A673 (cell line): ENCODE results near the gene KRTAP13-3. TPM values are rescaled to one million over a fixed set of nuclear protein-coding genes. Genes with fewer than 3 reads are reported as not detected.

Experiments used
- BruUV-seq: library from RNA; stranded (reverse); fragments of 400-500 nt; replicated peaks from 2 replicates; lab custom pipeline; 2021; lab: Mats Ljungman, UMichigan
- CTCF ChIA-PET: fragments of 300-600 bp; sonication (Branson Sonifier 250); formaldehyde crosslinking; loops from one replicate; lab custom pipeline; 2022; ENCODE audit warnings: antibody characterized with exemption; lab: Charles Lee
- POLR2A ChIA-PET: fragments of 300-600 bp; sonication (Branson Sonifier 250); formaldehyde crosslinking; loops from one replicate; lab custom pipeline; 2022; ENCODE audit warnings: antibody characterized with exemption; ENCODE audit not compliant: low non-redundant PET; lab: Charles Lee
- DNase-seq: peaks from one replicate; pipeline ENCODE4 v3.0.0-alpha.2; 2015; ENCODE audit warnings: low spot score
- H3K27ac ChIP-seq: fragments of 200-600 bp; sonication (generic); 2 replicates; pipeline ENCODE4 v1.5.1; 2016; ENCODE audit warnings: mixed run types, low read depth, mild to moderate bottlenecking, mixed read lengths, antibody characterized with exemption, low read length; ENCODE audit not compliant: poor library complexity, severe bottlenecking
- H3K27me3 ChIP-seq: fragments of 200-600 bp; sonication (generic); replicated peaks from 2 replicates; pipeline ENCODE4 v1.6.1; 2017; ENCODE audit warnings: mixed run types, low read depth, mild to moderate bottlenecking, mixed read lengths, antibody characterized with exemption, low read length; ENCODE audit not compliant: insufficient read depth, poor library complexity
- H3K36me3 ChIP-seq: fragments of 200-600 bp; sonication (generic); 2 replicates; pipeline ENCODE4 v1.6.1; 2016; ENCODE audit warnings: mixed run types, mild to moderate bottlenecking, mixed read lengths, antibody characterized with exemption, low read length; ENCODE audit not compliant: insufficient read depth, poor library complexity, severe bottlenecking
- H3K4me1 ChIP-seq: fragments of 200-600 bp; sonication (generic); 2 replicates; pipeline ENCODE4 v1.6.1; 2017; ENCODE audit warnings: mixed run types, mild to moderate bottlenecking, mixed read lengths, antibody characterized with exemption, low read length; ENCODE audit not compliant: insufficient read depth, poor library complexity, severe bottlenecking
- H3K4me3 ChIP-seq: fragments of 200-600 bp; sonication (generic); 2 replicates; pipeline ENCODE4 v1.5.1; 2016; ENCODE audit warnings: low read depth, mixed run types, mild to moderate bottlenecking, mixed read lengths, low read length; ENCODE audit not compliant: poor library complexity, severe bottlenecking
- H3K9me3 ChIP-seq: fragments of 200-600 bp; sonication (generic); 2 replicates; pipeline ENCODE4 v1.6.1; 2016; ENCODE audit warnings: mixed run types, low read depth, mild to moderate bottlenecking, mixed read lengths, antibody characterized with exemption, low read length; ENCODE audit not compliant: poor library complexity, severe bottlenecking
- CTCF ChIP-seq: fragments of 300-800, 200-600 bp; sonication (generic); conservative IDR thresholded peaks from 2 replicates; pipeline ENCODE4 v1.5.1; 2017; ENCODE audit warnings: low read depth, mild to moderate bottlenecking, antibody characterized with exemption, low read length, moderate library complexity, mixed read lengths
- EZH2 ChIP-seq: fragments of 200-600 bp; sonication (generic); IDR thresholded peaks from 2 replicates; pipeline ENCODE4 v1.6.1; 2017; ENCODE audit warnings: borderline replicate concordance, low read depth, mild to moderate bottlenecking, mixed read lengths, antibody characterized with exemption, low read length; ENCODE audit not compliant: poor library complexity, severe bottlenecking
- intact Hi-C: fragments of 100-400 bp; cut with micrococcal nuclease; formaldehyde crosslinking; loops from one replicate; pipeline ENCODE4 v1.10.0; 2022; ENCODE audit not compliant: unreplicated experiment
- total RNA-seq: library from RNA; stranded (reverse); gene quantifications from 2 replicates; pipeline ENCODE4 v1.2.3, GENCODE V29; 2021

The KRTAP13-3 gene
- total RNA-seq, 1 experiment from 2014 or later, result not detected

DNA sequence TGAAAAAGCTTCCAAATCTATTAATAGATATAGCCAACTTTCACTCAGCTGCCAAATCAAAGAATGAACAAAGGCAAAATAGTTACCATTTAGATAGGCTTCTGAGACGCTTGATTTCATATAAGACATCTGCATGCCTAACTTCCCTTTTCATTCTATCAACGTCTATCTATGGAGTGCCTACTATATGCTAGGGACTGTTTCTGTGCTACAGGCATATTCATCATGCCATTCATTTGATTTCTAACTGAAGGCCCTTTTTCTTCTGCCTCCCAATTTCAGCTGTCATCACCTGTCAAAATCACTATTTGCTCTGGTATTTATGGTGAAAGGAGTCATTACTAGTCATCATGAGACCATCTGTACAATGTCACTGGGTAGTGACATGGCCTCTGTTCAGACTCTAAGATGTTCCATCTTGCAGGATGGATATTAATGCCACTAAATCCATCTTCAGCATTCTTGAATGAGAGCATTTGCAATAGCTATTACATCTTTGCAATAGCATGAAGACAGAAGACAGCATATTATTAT lies 34.2 kb downstream of the KRTAP13-3 start:
- no peak for TF ChIP-seq CTCF
- TF ChIP-seq EZH2, result no peak
- Histone ChIP-seq H3K27me3 (no peaks in the 10 kb centered on the region), H3K9me3 (no peaks in the 10 kb centered on the region), H3K4me1 (no peaks in the 10 kb centered on the region), H3K36me3 (no peaks in the 10 kb centered on the region), H3K27ac (no peak overlapping the region), H3K4me3 (no peak overlapping the region)
- POLR2A ChIA-PET, result no interaction called here
- CTCF ChIA-PET, result no interaction called here
- DNase-seq, result no peak
- intact Hi-C loops, result no loop called here
- BruUV-seq, result no TSS peak

DNA sequence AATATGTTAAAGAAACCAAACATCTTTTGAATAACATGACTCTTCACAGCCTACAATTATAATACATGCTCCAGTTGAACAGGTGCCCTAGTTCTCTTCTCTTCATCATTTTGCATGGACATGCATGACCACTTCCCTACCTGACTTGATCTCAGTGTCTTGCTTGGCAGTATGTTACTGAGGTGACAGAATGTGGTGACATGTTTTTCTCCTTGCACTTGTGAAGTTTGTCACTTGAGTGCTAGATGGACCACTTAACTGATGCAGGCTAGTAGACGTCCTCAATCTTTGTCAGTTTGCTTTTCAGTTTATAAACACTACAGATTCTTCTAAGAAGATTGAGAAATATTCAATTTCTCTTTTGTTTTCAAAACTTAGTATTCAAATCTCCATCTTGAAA lies 43.5 kb downstream of the KRTAP13-3 start:
- CTCF ChIA-PET, result no interaction called here
- no peaks in the 10 kb centered on the region for H3K4me1 ChIP-seq
- no peaks in the 10 kb centered on the region for H3K9me3 ChIP-seq
- H3K4me3 ChIP-seq, result no peak overlapping the region
- intact Hi-C loops, result no loop called here
- no peak for DNase-seq
- H3K27ac ChIP-seq, result no peak overlapping the region
- H3K27me3 ChIP-seq, result no peaks in the 10 kb centered on the region
- POLR2A ChIA-PET, result no interaction called here
- no peak for TF ChIP-seq EZH2
- TF ChIP-seq CTCF, result no peak
- no peaks in the 10 kb centered on the region for H3K36me3 ChIP-seq
- no TSS peak for BruUV-seq

Other genes with a start within 250 kb of the KRTAP13-3 start
- gene CLDN8, start 209.8 kb downstream of the KRTAP13-3 start, total RNA-seq, result not detected in 2 replicates
- gene KRTAP24-1, start 143.0 kb downstream of the KRTAP13-3 start, total RNA-seq, result not detected in 2 replicates
- not detected in 2 replicates for gene KRTAP25-1, start 136.4 kb downstream of the KRTAP13-3 start, total RNA-seq
- gene KRTAP26-1, start 105.6 kb downstream of the KRTAP13-3 start, total RNA-seq, result not detected in 2 replicates
- not detected in 2 replicates for gene KRTAP27-1, start 88.2 kb downstream of the KRTAP13-3 start, total RNA-seq
- not detected in 2 replicates for gene KRTAP23-1, start 77.3 kb downstream of the KRTAP13-3 start, total RNA-seq
- not detected in 2 replicates for gene KRTAP13-2, start 53.7 kb downstream of the KRTAP13-3 start, total RNA-seq
- gene KRTAP13-1, start 29.9 kb downstream of the KRTAP13-3 start, total RNA-seq, result not detected in 2 replicates
- not detected in 2 replicates for gene KRTAP13-4, start 4.3 kb upstream of the KRTAP13-3 start, total RNA-seq
- not detected in 2 replicates for gene KRTAP15-1, start 14.3 kb upstream of the KRTAP13-3 start, total RNA-seq
- not detected in 2 replicates for gene KRTAP19-1, start 54.4 kb upstream of the KRTAP13-3 start, total RNA-seq
- gene KRTAP19-2, start 61.5 kb upstream of the KRTAP13-3 start, total RNA-seq, result not detected in 2 replicates
- gene KRTAP19-3, start 66.1 kb upstream of the KRTAP13-3 start, total RNA-seq, result not detected in 2 replicates
- not detected in 2 replicates for gene KRTAP19-4, start 71.2 kb upstream of the KRTAP13-3 start, total RNA-seq
- gene KRTAP19-5, start 76.2 kb upstream of the KRTAP13-3 start, total RNA-seq, result not detected in 2 replicates
- not detected in 2 replicates for gene KRTAP19-6, start 115.9 kb upstream of the KRTAP13-3 start, total RNA-seq
- gene KRTAP19-7, start 135.4 kb upstream of the KRTAP13-3 start, total RNA-seq, result not detected in 2 replicates
- gene KRTAP22-2, start 164.5 kb upstream of the KRTAP13-3 start, total RNA-seq, result not detected in 2 replicates
- not detected in 2 replicates for gene KRTAP6-3, start 166.5 kb upstream of the KRTAP13-3 start, total RNA-seq
- gene KRTAP6-2, start 173.0 kb upstream of the KRTAP13-3 start, total RNA-seq, result not detected in 2 replicates
- gene KRTAP22-1, start 175.2 kb upstream of the KRTAP13-3 start, total RNA-seq, result not detected in 2 replicates
- gene KRTAP6-1, start 188.0 kb upstream of the KRTAP13-3 start, total RNA-seq, result not detected in 2 replicates
- gene KRTAP20-1, start 190.5 kb upstream of the KRTAP13-3 start, total RNA-seq, result not detected in 2 replicates
- gene KRTAP20-4, start 194.7 kb upstream of the KRTAP13-3 start, total RNA-seq, result not detected in 2 replicates
- not detected in 2 replicates for gene KRTAP20-2, start 209.3 kb upstream of the KRTAP13-3 start, total RNA-seq
- not detected in 2 replicates for gene KRTAP20-3, start 216.9 kb upstream of the KRTAP13-3 start, total RNA-seq